GM21723 (cell line): ENCODE data around the gene RBM38.
"Not testable (repeated sequence)": the region's sequence is repeated elsewhere in the genome, so short reads cannot be mapped to it uniquely, and the experiment has no call there.

ENCODE experiments used
- ATAC-seq: cut with Tn5 transposase; IDR thresholded peaks from one replicate; pipeline ENCODE4 v1.9.1; 2021; ENCODE audit warnings: mild to moderate bottlenecking, moderate library complexity; ENCODE audit not compliant: unreplicated experiment

Gene RBM38

GRCh38 chr20:57390604-57391438 lies at the start of gene RBM38:
Gene RBM38, plus strand, starts transcription at chr20:57391396. Its CDS starts 186 bp downstream, at chr20:57391582.
- ATAC-seq: peak; percentile 52

DNA sequence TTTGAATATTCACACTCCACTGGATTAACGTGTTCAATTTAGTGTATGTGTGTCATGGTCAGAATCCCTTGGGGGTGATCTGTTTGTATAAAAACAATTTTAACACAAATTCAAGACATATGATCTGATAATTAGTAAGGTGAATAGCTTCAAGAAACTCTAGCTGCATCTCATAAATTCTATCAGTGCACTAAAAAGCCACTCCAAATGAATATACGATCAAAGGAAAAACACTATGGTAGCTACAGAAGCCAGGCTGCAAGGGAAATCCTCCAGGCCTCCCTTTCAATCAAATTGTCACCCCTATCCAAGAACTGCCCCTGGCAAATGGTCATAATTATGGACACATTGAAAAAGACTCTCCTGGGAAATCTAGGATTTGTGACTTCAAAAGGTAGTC lies 49.5 kb upstream of the RBM38 start:
- ATAC-seq: no peak

- no peak for ATAC-seq
Measured at GRCh38 chr20:57342829-57343228, 48.4 kb upstream of the RBM38 start.

DNA sequence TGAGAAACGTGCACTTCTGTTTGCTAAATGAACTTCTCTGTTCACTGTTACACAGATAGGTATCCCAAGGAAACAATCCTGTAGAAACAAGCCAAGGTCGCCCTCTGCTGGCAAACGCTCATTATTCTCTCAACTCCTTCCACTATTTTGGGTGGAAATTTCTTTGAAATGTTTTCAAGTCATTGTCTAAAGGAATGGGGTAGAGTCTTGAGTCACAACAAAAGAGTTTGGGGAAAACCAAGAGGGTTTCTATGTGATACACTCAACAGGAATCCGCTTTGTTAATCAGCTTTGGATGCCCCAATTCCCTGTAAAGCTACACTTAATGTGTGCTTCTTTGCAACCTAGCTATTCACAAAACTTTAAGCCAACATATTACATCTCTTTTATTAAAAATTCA lies 44.7 kb upstream of the RBM38 start:
- ATAC-seq: peak; percentile 42

DNA sequence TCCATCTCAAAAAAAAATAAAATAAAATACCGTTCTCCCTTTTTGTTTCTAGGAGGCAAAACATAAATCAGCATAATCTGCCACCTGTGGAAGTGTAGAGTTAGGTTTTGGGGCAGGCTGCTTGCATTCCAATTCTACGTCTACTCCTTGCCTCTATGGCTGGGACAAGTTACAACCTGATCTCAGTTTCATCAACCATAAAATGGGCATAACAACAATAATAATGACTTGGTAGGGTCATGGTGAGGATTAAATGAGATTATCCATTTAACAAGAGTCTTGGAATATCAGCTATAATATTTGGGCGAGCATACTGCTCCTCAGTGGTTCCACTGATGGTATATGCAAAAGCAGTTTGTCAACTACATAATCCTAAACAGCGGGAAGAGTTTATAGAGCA lies 43.8 kb upstream of the RBM38 start:
- no peak for ATAC-seq

- ATAC-seq: not testable (repeated sequence)
Measured at GRCh38 chr20:57348200-57348921, 42.8 kb upstream of the RBM38 start.

DNA sequence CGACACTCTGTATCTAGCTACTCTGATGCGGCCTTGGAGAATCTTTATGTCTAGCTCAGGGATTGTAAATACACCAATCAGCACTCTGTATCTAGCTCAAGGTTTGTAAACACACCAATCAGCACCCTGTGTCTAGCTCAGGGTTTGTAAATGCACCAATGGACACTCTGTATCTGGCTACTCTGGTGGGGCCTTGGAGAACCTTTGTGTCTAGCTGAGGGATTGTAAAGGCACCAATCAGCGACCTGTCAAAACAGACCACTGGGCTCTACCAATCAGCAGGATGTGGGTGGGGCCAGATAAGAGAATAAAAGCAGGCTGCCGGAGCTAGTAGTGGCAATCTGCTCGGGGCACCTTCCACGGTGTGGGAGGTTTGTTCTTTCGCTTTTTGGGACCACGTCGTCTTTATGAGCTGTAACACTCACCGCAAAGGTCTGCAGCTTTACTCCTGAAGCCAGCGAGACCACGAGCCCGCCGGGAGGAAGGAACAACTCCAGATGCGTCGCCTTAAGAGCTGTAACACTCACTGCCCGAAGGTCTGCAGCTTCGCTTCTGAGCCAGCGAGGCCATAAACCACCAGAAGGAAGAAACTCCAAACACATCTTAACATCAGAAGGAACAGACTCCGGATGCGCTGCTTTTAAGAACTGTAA lies 42.1 kb upstream of the RBM38 start:
- ATAC-seq: not testable (repeated sequence)

GRCh38 chr20:57350081-57350710 lies 41.0 kb upstream of the RBM38 start:
- no peak for ATAC-seq

DNA sequence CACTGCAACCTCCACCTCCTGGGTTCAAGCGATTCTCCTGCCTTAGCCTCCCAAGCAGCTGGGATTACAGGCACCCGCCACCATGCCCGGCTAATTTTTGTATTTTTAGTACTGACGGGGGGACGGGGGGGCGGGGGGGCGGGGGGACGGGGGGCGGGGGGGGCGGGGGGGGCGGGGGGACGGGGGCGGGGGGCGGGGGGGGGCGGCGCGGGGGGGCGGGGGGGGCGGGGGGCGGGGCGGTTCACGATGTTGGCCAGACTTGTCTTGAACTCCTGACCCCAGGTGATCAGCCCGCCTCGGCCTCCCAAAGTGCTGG lies 40.5 kb upstream of the RBM38 start:
- not testable (repeated sequence) for ATAC-seq

GRCh38 chr20:57351042-57351783 lies 40.0 kb upstream of the RBM38 start, which contains the start of gene RAE1:
Gene RAE1, plus strand, starts transcription at chr20:57351255. Its CDS starts 2,784 bp downstream, at chr20:57354039.
- peak; percentile 82 for ATAC-seq

DNA sequence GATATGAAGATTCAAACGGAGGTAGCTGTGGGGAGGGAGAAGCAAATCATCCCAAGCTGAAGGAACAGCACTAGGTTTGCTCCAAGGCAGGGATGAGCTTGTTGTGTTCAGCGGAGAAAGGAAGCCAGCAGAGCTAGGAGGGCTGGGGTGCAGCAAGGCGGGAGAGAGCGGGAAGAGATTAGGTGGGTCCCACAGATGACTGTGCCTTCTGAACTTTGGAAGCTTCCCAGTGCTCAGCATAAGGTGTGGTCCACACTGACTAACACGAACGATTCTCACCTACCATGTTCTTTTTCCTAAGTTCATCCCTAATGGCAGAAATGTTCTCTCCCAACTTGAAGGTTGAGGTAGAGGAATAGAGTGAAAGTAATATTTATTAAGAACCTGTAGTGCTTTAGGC lies 38.9 kb upstream of the RBM38 start:
- ATAC-seq: no peak

- no peak for ATAC-seq
Measured at GRCh38 chr20:57353351-57353750, 37.8 kb upstream of the RBM38 start.

DNA sequence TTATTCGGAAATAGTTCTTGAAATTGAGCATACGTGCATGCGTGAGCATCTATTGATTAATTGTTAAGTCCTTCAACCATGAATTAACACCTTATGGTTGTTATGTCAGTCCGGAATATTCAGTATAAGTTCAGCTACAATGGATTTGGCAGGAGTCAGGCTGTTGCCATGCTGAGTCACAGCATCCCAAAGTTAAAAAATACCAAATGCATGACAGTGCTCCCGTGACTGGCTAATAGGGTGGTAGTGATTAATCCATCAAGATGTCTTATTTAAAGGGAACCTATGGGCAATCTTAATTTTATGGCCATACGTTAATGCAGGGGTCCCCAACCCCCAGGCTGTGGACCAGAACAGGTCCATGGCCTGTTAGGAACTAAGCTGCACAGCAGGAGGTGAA lies 29.7 kb upstream of the RBM38 start:
- no peak for ATAC-seq

DNA sequence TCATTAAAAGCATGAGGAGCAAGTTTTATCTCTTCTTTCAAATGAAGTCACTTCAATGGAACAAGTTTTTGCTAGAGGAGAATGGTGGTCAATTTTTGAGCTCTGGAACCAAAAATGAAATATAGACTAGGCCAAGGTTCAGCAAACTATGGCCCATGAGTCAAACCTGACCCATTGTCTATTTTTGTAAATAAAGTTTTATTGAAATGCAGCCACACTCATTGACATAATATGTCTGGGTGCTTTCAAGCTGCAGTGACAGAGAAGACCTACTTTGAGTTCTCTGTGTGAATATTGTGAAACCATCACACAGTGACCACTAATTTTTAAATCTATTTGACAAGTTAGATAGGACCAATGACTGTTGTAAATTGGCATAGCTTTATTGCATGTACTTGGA lies 26.7 kb upstream of the RBM38 start:
- ATAC-seq: no peak

- no peak for ATAC-seq
Measured at GRCh38 chr20:57369596-57369995, 21.6 kb upstream of the RBM38 start.

GRCh38 chr20:57370316-57370715 lies 20.9 kb upstream of the RBM38 start:
- ATAC-seq: no peak

DNA sequence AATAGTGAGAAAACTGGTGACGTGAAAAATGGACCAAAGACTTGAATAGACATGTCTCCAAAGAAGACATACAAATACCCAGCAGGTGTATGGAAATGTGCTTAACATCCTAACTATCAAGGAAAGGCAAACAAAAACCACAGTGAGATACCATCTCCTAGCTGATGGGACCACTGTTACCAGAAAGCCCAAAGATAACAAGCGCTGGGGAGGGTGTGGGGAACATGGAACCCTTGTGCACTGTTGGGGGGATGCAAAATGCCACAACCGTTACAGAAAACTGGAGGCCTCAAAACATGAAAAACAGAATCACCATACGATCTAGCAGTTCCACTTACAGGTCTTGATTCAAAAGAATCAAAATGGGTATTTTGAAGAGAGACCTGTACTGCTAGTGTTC lies 19.8 kb upstream of the RBM38 start:
- no peak for ATAC-seq

DNA sequence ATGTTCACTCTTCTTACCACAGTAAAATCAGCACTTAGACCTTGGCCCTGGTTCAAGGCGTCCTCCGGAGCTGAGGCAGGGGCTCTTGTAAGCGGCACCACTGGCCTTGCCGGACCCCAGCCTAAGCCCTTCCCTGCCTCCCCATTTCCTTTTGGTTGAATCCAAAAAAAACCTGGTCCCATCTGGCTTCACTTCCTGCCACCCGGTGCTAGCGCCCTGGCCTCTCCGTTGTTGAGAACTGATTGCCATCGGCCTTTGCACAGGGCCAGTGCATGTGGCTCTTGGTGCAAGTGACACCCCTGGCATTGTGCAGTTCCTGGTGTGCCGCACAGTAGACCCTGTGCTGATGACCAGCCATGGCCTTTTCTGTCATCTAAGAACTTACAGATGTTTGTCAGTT lies 19.0 kb upstream of the RBM38 start:
- no peak for ATAC-seq

- no peak for ATAC-seq
Measured at GRCh38 chr20:57372581-57373350, 18.4 kb upstream of the RBM38 start.
